GM19463 (cell line): ENCODE results near the gene NUCKS1.
"Not testable (repeated sequence)": the region's sequence is repeated elsewhere in the genome, so short reads cannot be mapped to it uniquely, and the experiment has no call there.

Experiments used
- ATAC-seq: cut with Tn5 transposase; IDR thresholded peaks from one replicate; pipeline ENCODE4 v1.9.1; 2021; ENCODE audit warnings: mild to moderate bottlenecking, moderate library complexity; ENCODE audit not compliant: unreplicated experiment

NUCKS1 gene

DNA sequence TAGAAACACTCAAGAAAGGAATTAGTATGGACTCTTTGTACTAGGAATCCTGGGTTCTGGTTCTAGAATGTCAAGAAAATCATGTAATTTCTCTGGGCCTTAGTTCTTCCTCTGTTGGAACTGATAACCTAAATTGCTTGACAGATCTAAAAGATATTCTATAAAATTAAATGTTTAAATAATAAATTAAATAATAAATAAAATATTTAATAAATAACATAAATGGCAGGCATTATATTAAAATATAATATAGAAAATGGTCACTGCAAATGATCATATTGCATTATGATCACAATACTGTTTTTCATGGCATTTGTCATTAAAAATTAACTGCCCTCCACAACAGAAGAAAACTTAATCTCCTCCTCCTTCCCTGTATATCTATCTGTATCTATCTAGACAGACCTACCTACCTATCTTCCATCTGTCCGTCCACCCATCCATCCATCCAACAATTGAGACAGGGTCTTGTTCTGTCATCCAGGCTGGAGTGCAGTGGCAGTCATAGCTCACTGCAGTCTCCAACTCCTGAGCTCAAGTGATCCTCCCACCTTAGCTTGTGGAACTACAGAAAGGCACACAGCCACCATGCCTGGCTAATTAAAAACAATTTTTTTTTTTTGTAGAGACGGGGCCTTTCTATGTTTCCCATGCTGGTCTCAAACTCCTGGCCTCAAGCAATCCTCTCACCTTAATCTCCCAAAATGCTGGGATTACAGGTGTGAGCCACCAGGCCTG, 16.4 kb downstream of the NUCKS1 start:
- ATAC-seq = no peak

DNA sequence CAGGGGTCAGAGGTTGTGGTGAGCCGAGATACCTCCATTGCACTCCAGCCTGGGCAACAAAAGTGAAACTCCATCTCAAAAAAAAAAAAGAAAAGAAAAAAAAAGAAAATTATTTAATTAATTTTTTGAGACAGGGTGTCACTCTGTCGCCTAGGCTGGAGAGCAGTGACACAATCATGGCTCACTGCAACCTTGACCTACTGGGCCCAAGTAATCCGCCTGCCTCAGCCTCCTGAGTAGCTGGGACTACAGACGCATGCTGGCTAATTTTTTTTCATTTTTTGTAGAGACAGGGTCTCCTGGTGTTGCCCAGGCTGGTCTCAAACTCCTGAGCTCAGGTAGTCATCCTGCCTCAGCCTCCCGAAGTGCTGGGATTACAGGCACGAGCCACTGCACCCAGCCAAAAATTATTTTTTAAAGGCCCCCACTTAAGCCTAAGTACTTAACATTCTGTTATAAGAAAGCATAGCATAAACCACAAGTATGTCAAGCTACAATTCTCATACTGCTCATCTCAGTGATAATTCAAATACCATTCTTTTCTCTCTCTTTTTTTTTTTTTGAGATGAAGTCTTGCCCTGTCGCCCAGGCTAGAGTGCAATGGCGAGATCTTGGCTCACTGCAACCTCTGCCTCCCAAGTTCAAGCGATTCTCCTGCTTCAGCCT, 19.9 kb downstream of the NUCKS1 start:
- no peak for ATAC-seq

DNA sequence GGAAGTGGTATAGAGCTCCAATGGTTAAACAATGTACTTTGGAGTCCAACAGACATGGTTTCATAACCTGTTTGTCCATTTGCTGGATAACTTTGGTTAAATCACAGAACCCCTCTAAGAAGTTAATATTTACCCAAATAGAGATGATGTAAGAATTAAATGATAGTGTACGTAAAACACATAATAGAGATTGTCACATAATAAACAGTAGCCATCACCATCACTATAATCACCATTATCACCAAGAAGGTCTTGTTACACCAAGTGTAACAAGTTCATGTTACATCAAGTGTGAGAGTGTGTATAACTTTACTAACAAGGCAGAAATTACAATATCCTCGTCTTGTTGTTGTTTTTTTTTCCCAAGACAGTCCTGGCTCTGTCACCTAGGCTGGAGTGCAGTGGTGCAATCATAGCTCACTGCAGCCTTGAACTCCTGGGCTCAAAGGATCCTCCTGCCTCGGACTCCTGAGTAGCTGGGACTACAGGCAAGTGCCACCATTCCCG, 23.3 kb downstream of the NUCKS1 start:
- no peak for ATAC-seq

DNA sequence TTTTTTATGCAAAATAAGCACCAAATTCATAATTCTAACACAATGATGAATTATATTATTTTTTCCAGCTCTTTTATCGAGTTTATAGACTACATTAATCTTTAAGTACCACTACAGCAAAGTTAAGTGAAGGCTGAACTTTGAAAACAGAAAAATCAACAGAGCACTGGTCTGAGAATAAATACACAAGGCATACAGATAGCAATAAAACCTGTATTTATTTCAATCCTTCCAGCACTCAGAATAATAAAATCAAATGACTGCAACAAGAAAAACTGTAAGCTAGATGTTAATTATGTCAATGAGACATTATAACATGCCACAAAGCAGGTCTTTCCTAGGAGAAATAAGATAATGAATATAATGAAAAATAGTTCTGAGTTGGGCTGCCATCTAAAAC, 24.5 kb downstream of the NUCKS1 start:
- no peak for ATAC-seq

DNA sequence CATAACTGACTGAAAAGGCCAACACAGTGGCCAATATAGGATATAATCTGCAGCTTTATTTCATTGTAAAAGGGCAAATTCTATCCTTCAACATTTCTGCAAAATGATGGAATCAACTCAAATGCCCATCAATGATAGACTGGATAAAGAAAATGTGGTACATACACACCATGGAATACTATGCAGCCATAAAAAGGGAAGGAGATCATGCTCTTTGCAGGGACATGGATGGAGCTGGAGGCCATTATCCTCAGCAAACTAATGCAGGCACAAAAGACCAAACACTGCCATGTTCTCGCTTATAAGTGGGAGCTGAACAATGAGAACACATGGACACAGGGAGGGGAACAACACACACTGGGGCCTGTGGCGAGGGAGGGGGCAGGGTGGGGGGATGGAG, 29.2 kb downstream of the NUCKS1 start:
- ATAC-seq = not testable (repeated sequence)

DNA sequence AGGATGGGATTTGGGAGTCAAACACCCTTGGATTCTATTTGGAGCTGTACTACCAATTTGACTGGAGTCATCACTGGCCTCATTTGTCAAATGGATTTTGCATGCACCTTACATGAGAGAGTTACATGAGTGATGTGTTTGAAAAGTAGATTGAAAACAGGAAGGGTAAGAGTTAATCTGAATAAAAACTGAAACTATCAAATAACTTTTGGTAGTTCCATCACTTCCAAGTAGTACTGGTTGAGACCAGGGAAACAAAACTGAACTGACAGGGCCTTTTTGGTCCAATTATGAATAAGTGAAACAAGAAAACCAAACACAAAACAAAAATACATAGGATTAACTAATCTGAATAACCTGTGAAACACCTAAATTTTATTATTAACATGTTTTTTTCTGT, 30.2 kb downstream of the NUCKS1 start:
- no peak for ATAC-seq

DNA sequence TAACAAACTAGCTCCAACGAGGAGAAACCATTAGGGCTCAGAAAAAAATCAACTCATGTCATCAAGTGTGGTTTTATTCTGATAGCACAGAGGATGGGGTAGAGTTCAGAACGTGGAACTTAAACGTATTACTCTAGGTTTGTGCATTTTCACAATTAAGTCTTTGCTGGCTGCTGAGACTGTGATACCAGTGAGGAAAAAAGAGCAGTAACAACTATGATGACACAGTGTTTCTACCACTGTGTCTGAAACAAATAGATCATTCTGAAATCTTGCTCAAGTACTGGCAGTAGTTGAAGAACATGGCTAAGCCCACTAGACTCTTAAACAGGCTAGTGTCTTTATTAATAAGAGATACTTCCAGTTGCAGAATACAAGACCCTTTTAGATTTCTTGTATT, 31.0 kb downstream of the NUCKS1 start:
- no peak for ATAC-seq

DNA sequence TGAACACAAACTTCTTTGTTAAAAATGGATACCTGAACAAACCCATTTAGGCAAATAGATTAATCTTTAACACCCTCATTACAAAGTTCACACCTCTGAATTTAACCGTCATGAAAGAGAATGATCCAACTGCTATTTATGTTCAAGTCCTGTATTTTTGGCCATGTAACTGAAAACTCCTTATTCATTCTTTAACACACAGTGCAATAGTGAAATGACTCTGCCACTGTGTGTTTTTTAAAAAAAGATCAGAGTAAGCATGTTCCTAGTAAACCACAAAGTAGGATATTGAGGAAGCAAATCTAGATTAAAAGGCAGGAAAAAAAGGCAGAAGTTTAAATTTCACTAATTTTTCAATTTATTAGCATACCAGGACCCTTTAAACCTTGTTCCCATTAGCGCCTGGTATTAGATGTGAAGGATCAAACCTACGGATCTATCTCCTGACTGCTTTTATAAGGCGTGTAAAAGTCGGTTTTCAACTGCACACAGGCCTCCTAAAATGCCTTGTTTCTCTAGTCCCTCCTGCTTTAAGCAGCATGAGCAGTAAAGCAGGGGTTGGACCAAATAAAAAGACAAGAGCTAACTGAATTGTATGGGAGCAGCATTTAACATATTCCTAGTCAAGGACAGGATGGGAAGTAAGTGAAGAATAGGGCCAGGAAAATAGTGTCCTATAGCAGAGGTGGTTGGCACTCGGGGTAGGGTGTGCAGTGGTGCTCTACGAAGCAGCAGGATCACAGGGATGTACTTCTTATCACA, 33.4 kb downstream of the NUCKS1 start:
- no peak for ATAC-seq

DNA sequence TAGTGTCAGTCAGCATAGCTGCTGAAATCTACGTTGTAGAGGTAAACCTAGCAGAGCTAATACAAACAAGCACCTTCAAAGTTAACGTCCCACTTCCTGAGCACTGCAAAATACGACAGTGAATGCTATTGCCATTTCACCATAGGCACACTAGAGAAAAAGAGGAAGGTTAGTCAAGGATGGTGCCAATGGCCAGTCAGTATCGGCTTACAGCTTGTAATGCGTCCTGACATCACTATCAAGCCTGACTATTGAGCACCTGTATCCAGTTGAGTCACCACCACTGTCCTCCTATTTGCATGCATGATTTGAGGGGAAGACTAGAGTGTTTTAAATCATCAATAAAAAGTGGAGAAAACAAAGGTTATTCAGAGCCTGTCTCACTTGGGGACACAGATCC, 34.4 kb downstream of the NUCKS1 start:
- no peak for ATAC-seq

DNA sequence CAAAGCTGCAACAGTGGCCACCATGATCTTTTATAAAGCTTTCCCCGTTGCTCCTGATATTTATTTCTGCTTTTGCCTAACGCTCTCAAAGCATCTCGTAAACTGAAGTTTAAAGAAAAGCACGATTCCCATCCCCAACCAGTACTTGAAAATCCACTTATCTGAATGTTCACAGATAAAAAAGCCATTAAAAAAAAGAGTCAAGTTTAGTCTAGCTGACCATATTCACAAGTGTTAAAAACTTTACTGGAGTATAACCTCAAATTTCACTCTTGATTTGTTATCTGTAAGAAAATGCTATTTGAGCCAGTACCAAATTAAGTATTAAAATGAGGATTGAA, 35.1 kb downstream of the NUCKS1 start:
- ATAC-seq = no peak

DNA sequence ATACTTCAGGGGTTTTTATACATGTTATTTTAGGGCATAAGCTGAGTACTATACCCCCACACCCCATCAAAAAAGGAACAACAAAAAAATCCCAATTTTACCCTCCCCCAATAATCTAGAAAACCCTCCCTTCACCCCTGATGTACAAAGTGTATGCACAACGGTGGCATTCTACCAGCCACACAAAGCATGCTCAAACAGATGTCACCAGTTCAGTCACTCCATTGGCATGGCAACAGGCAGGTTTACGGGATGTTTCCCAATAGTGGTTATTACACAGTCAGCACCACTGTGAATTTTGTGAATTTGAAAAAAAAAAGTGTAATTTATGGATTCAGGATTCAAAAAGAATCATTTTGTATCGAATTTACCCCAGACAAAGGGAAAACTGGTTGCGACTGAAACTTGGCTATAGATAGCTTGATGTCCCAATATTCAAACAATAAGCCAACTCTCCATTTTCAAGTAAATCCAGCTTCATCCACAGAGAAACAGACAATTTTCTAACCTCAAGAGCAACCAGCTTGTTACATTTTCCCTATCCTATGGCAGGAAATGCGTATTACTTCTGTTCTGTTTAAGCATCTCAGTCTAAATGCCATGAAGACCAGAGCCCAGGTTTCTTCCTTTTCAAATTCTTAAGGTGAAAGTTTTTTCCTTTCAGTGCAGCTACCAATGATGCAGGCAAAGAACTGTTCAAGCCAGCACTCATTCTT, 35.6 kb downstream of the NUCKS1 start:
- ATAC-seq = no peak

DNA sequence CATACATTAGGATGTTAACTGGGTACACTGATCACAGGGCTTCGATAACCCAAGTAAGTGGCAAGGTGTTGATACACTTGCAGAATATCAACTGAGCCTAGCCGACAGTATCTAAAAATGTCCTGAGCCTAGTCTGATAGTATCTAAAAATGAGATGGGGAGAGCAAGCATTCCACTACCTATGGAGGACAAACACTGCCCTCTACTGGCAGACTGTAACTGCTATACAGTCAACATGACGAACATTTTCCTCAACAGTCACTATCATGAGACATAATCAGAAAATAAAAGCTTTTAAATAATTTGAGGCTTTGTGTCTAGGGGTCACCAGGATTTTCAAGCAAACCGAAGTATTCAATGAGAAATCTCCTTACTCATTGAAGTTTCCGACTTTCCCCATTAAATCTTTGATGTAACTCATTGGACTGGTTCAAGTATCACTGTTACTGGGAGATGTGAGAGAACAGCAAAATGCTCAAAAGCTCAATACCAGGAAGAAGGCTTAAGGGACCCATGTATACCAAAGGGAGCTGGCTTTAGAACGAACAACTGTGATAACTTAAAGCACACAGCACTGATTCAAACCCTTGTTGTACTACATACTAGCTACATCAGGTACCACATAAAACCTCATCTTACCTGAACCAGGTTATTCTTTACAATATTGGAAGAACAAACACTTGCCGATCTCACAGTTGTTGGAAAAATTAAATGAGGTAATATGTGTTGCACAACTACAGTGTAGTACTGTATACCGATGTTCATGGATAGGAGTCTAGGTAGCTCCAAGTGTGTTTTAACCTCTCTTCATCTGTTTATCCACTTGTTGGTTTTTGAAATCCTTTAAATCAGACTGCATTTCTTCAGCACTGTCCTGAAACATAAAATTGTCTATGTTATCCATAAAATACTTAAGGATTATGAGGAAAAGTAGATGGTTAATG, 38.6 kb downstream of the NUCKS1 start:
- ATAC-seq = no peak

DNA sequence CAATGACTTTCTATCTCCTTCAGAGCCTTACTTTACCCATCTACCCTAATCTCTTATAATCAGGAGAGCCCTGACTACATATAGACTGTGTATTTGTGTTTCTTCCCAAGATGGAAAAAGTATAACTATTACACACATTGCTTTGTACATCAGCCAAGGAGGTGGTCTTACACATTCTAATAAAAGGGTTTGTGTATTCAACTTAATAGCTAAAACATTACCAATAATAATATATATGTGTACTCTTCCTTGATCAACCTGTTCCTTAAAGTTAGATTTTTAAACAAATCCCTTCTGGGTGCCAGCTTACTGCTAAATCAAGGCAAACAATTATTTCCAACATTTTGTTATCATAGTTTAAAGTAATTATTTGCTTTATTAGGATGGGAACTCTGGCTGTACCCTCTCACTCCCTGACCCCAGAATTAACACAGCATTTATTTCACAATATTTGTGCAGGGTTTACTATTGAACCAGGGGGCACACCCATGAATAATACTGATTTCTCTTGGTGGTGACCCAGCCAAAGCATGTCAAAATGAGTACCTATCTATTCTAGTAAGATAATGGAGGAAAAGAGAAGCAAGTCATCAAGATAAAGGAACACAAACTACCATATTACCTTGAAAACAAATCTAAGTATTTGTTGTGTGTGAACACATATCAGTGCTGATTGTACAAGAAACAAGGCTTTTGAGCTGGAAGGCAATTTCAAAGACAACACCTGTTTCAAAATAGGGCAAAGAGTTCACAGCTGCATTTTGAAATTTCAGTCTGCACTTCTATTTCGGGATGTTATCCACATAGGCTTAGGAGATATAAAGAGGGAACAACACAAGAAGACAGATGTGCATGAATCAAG, 39.5 kb downstream of the NUCKS1 start:
- ATAC-seq = no peak

DNA sequence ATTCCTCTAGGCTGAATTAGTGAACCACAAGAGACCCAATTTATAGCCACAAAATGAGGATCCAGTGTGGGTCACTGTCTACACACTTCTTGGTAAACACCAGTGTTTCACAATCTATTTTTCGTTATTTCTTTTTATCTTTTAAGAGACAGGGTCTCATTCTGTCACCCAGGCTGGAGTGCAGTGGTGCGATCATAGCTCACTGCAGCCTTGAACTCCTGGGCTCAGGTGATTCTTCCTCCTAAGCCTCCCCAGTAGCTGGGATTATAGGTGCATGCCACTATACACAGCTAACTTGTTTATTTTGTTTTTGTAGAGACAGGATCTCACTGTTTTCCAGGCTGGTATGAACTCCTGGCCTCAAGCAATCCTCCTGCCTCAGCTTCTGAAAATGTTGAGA, 40.3 kb downstream of the NUCKS1 start:
- ATAC-seq = no peak

DNA sequence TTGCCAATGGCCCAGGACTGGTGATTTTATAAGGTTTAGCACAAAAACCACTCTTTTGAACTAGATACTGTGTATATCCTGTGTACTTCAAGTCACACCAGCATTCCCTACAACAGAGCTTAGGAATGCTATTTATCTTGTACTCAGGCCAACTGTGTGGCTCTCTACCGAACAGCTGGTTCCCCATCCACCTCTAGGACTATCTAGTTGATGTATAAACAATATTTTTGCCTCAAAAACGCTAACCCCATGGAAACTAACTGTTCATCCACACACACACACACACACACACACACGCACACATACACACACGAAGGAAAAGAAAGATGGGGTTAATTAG, 41.0 kb downstream of the NUCKS1 start:
- no peak for ATAC-seq

DNA sequence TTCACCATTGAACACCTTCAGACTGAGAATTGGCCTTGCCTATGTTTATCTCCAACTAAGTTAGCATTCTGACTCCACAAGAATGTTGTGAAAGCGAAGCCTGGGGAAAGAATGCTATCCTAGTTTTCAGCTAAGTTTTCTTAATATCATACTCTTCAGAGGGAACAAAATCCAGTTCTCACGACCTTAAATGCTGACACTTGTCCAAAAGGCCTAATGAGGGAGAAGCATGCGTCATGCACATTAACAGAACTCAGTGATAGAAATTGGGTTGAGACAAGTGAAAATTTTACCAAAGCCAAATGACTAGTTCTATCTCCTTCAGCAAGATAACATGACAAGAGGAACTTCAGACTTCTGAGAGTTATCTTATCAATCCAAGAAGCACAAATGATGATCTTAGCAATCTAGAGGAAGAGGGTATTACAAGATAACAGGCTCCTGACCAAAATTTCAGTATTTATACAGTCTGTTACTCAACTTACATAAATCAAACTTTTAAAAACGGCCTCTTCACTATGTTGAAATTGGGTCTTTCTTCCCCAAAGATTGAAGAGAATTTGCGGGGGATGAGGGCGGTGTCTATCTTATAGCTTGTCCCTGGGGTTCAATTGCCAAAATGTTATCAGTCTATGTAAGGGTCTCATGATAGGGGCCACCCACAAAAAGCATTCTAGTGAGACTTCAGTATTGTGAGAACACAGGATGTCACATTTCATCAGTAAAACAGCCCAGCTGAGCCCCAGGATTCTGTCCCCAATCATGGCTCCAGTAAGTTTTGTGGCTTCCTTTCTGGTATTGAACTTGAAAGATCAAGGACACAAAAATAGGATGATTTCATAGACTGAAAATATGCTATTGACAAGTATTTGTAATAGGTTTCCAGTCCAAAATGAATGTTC, 43.1 kb downstream of the NUCKS1 start:
- ATAC-seq = no peak

DNA sequence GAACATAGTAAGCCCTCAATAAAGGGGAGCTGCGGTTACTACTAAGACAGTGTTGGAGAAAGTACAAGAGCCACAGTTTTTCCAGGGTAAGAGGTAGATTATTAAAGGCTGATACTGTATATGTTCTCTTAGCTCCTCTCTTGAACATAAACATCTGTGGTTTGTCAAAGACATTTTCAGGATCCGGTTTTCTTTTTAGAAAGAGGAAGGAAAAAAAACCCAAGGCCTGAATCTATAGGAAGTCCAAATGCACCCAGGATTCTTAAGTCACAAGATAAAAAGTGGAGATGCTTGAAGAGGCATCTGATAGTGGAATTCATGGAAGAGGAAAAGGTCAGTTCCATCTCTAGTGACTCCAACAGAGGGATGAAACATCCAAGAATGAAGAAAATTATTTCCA, 45.1 kb downstream of the NUCKS1 start:
- no peak for ATAC-seq

DNA sequence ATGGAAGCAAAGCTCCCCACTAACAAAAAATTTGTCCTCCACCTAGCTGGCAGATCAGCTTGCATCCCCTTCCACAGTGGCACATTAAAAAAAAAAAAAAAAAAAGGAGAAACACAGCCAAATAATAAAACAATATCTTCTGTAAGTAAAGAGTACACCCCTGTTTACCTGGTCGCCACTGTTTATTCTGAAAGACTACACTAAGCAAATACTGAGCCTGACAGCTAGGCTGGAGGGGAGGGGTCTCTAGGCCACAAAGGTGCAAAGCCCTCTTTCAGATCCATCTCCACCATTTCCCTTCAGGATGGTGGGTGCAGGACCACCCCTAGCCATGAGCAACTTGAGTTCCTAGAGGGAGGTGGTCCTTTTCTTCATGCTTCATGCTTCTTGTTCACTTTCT, 46.9 kb downstream of the NUCKS1 start:
- no peak for ATAC-seq
